Parietal lobe (tissue), 2 donors: ENCODE measurements around the gene UQCRFS1. TPM values are rescaled to one million over a fixed set of nuclear protein-coding genes. Genes with fewer than 3 reads are reported as not detected.

Source experiments
- small RNA-seq: library from RNA; depleted of rRNA; stranded (forward); fragments of <200 nt; gene quantifications from one replicate; pipeline ENCODE3, GENCODE V24; 2014; ENCODE audit warnings: low replicate concordance
- total RNA-seq: library from RNA; depleted of rRNA; stranded (reverse); fragments of >200 nt; gene quantifications from one replicate; pipeline ENCODE4 v1.2.3, GENCODE V29; 2014

The UQCRFS1 gene
- total RNA-seq, result 22.2 TPM

DNA sequence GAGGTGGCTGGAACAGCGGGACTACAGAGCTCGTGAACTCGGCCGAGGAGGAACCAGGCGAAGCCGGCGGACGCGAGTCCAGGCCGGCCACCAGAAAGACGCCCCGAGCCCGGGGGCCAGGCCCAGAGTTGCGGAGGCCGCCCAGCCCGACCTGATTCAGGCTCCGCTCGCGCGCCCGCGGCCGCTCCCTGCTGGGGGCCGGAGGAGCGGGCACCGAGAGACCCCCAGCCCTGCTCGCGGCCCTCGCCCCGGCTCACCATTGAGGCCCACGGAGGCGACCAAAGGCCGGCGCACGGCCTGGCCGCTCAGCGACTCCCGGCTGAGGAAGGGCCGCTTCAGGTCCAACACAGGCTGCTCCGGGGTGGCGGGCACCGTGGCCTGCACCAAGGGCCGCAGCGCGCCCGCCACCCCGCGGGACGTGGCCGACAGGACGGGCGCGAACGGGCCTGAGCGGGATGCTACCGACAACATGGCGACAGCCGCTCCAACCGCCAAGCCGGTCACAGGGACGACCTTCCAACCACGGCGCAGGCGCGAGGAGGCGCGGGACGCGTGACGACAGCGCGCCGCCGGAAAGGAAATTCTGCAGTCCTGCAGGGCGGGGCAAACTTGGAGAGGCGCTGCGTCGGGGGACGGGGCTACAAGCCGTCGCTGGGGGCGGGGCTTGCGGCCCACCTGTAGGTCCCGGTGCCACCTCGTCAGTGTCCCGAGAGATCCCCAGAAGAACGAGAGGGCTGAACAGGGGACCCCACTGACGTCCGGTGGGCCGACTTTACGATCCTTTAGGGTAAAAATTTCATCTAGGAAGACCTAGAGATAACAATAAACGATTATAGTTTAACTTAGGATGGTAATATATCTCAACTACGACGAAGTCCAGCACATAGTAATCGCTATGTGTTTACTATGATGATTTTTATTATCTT lies at the start of gene UQCRFS1:
Gene UQCRFS1, minus strand, starts transcription at position 504 of the 926 bp plus-strand sequence. Its CDS starts 33 bp downstream, at position 471.

Small RNA genes lying within 50 kb of the gene (small RNA-seq; reads per million reads assigned to genes)
- not detected for gene RN7SL340P
